Stimulated activated CD8-positive, alpha-beta memory T cell treated with anti-CD3 and anti-CD28 coated beads, Interleukin-12 subunit alpha, Interleukin-12 subunit beta, amount 100 ng/mL, for 24 hours (primary cell): ENCODE results near the gene UTP14A.

Experiments used
- DNase-seq: peaks from one replicate; pipeline ENCODE4 v3.0.0-alpha.2; 2020; ENCODE audit errors: extremely low read depth

The UTP14A gene

GRCh38 chrX:129940721-129941120 lies 34.8 kb downstream of the UTP14A start:
- DNase-seq = no peak

GRCh38 chrX:129945131-129945530 lies 39.2 kb downstream of the UTP14A start:
- DNase-seq = no peak

- no peak for DNase-seq
Observed at GRCh38 chrX:129953334-129953648, 47.3 kb downstream of the UTP14A start.

GRCh38 chrX:129953881-129954280 lies 47.9 kb downstream of the UTP14A start:
- DNase-seq = no peak

GRCh38 chrX:129954804-129955203 lies 48.8 kb downstream of the UTP14A start:
- DNase-seq = no peak

- no peak for DNase-seq
Observed at GRCh38 chrX:129955682-129956081, 49.7 kb downstream of the UTP14A start.

- no peak for DNase-seq
Observed at GRCh38 chrX:129956145-129956544, 50.2 kb downstream of the UTP14A start.

- DNase-seq = no peak
Observed at GRCh38 chrX:129956765-129957164, 50.8 kb downstream of the UTP14A start.

- DNase-seq = no peak
Observed at GRCh38 chrX:129957241-129958082, 51.5 kb downstream of the UTP14A start.

- no peak for DNase-seq
Observed at GRCh38 chrX:129958083-129958465, 52.1 kb downstream of the UTP14A start.

GRCh38 chrX:129958814-129959492 lies 53.0 kb downstream of the UTP14A start:
- DNase-seq = no peak

GRCh38 chrX:129959493-129959832 lies 53.5 kb downstream of the UTP14A start:
- no peak for DNase-seq

- DNase-seq = peak; percentile 30
Observed at GRCh38 chrX:129961180-129962083, 55.5 kb downstream of the UTP14A start.

GRCh38 chrX:129963729-129964128 lies 57.8 kb downstream of the UTP14A start:
- no peak for DNase-seq

GRCh38 chrX:129965166-129965565 lies 59.2 kb downstream of the UTP14A start:
- no peak for DNase-seq

GRCh38 chrX:129968968-129969367 lies 63.0 kb downstream of the UTP14A start:
- DNase-seq = no peak

GRCh38 chrX:129976441-129976840 lies 70.5 kb downstream of the UTP14A start:
- no peak for DNase-seq
